GM12878 (cell line): ENCODE results near the gene INTS2. TPM values are rescaled to one million over a fixed set of nuclear protein-coding genes. Genes with fewer than 3 reads are reported as not detected.

Experiments
- ATAC-seq: fragments of 200-7000 bp; cut with Tn5 transposase; 3 replicates; pipeline ENCODE4 v1.9.1; 2020; ENCODE audit warnings: mild to moderate bottlenecking, moderate library complexity
- BruUV-seq: library from RNA; stranded (reverse); fragments of 400-500 nt; replicated peaks from 2 replicates; lab custom pipeline; 2021; lab: Mats Ljungman, UMichigan
- CTCF ChIA-PET: fragments of 300-600 bp; sonication (Branson Sonifier 250); formaldehyde crosslinking; extraction: SDS; loops from one replicate; lab custom pipeline; 2021; ENCODE audit warnings: inconsistent platforms; lab: Yijun Ruan, JAX
- POLR2A ChIA-PET: fragments of 350-600 bp; formaldehyde crosslinking; extraction: SDS; loops from one replicate; lab custom pipeline; 2021; ENCODE audit warnings: inconsistent platforms; lab: Charles Lee
- RAD21 ChIA-PET: fragments of 300-600 bp; sonication (Branson Sonifier 250); formaldehyde crosslinking; loops from one replicate; lab custom pipeline; 2023; ENCODE audit warnings: antibody characterized with exemption; ENCODE audit not compliant: unreplicated experiment; lab: Charles Lee
- SMC1A ChIA-PET: fragments of 300-600 bp; sonication (Branson Sonifier 250); formaldehyde crosslinking; loops from one replicate; lab custom pipeline; 2023; ENCODE audit not compliant: unreplicated experiment, uncharacterized antibody; lab: Charles Lee
- DNase-seq: peaks from one replicate; pipeline ENCODE4 v3.0.0-alpha.2; 2011; ENCODE audit warnings: low read depth, low spot score
- FAIRE-seq: peaks from 3 replicates; lab custom pipeline; 2011; peaks lifted over from hg19 to GRCh38; lab: Jason Lieb, UNC
- H2AFZ ChIP-seq: 2 replicates; pipeline ENCODE4 v1.6.0; 2011; ENCODE audit warnings: low read depth, low read length, control low read depth; ENCODE audit not compliant: control insufficient read depth
- H3K27ac ChIP-seq: 2 replicates; pipeline ENCODE4 v1.5.1; 2011; ENCODE audit warnings: control low read depth; ENCODE audit not compliant: control insufficient read depth, insufficient read depth
- H3K27me3 ChIP-seq, 2 experiments: replicated peaks in 1 of 2; 2 replicates each; pipeline versions ENCODE4 v1.6.0 to v1.6.1; 2011; ENCODE audit warnings: low read length in 1 of 2; ENCODE audit not compliant: control insufficient read depth in 2 of 2, insufficient read depth in 2 of 2
- H3K36me3 ChIP-seq, 2 experiments: 2 replicates each; pipeline ENCODE4 v1.5.1; 2011; ENCODE audit warnings: low read length in 1 of 2; ENCODE audit not compliant: control insufficient read depth in 2 of 2, insufficient read depth in 2 of 2
- H3K4me1 ChIP-seq: 2 replicates; pipeline ENCODE4 v1.6.1; 2011; ENCODE audit warnings: mild to moderate bottlenecking, low read length, moderate library complexity, mixed read lengths; ENCODE audit not compliant: control insufficient read depth, insufficient read depth
- H3K4me2 ChIP-seq: 2 replicates; pipeline ENCODE4 v1.6.0; 2011; ENCODE audit warnings: control low read depth; ENCODE audit not compliant: control insufficient read depth, insufficient read depth
- H3K4me3 ChIP-seq: fragments of 200-600 bp; sonication (generic); 2 replicates; pipeline ENCODE4 v1.5.1; 2016
- H3K79me2 ChIP-seq: 2 replicates; pipeline ENCODE4 v1.6.0; 2011; ENCODE audit warnings: low read length; ENCODE audit not compliant: control insufficient read depth, insufficient read depth
- H3K9ac ChIP-seq: 2 replicates; pipeline ENCODE4 v1.8.0; 2011; ENCODE audit warnings: low read length, control low read depth, mixed read lengths; ENCODE audit not compliant: control insufficient read depth, insufficient read depth
- H3K9me3 ChIP-seq: replicated peaks from 3 replicates; pipeline ENCODE4 v1.5.1; 2011; ENCODE audit warnings: mild to moderate bottlenecking, low read length; ENCODE audit not compliant: control insufficient read depth, insufficient read depth
- H4K20me1 ChIP-seq: 2 replicates; pipeline ENCODE4 v1.6.0; 2011; ENCODE audit not compliant: control insufficient read depth, insufficient read depth
- E2F4 ChIP-seq: IDR thresholded peaks from 2 replicates; pipeline ENCODE4 v1.6.1; 2012; ENCODE audit warnings: low read depth, low read length, improper control_type of control experiment
- NBN ChIP-seq: fragments of 450-650 bp; IDR thresholded peaks from 2 replicates; pipeline ENCODE4 v1.6.1; 2016
- NFXL1 ChIP-seq: fragments of 450-650 bp; IDR thresholded peaks from 2 replicates; pipeline ENCODE4 v1.6.1; 2017; ENCODE audit warnings: antibody characterized with exemption, mild to moderate bottlenecking, borderline replicate concordance
- SMAD5 ChIP-seq: IDR thresholded peaks from 2 replicates; pipeline ENCODE4 v1.6.1; 2016; ENCODE audit warnings: antibody characterized with exemption, low read depth
- whole genome bisulfite sequencing: methylation state at CpG from one replicate; pipeline ENCODE4 v1.1.6; 2016; ENCODE audit warnings: low lambda C conversion rate; ENCODE audit not compliant: insufficient replicate concordance, insufficient coverage; ENCODE audit errors: missing lambda C conversion rate; 5-methylcytosine and 5-hydroxymethylcytosine counted together
- in situ Hi-C: fragments of 300-500 bp; cut with MboI; formaldehyde crosslinking; loops from 9 replicates; pipeline ENCODE4 v1.14.3; 2018; ENCODE audit warnings: mixed read lengths
- intact Hi-C: fragments of 100-400 bp; cut with micrococcal nuclease; formaldehyde crosslinking; loops from one replicate; pipeline ENCODE4 v1.14.2; 2022; ENCODE audit not compliant: unreplicated experiment
- polyA plus RNA-seq, 11 experiments: library from polyadenylated mRNA; depleted of rRNA in 4 of 11; unstranded in 6 of 11; stranded (reverse) in 5 of 11; fragments of >200 nt; fragmentation: Nextera tagmentation in 4 of 11; fragmentation: Illumina TruSeq in 1 of 11; extraction: Ambion mirVana in 4 of 11; extraction: Trizol in 1 of 11; gene quantifications; 1 replicate in 1 of 11; 2 replicates in 10 of 11; pipeline versions ENCODE4 v1.2.1 to v1.2.3, GENCODE V29; 2011 to 2016; ENCODE audit warnings: inconsistent platforms in 2 of 11, missing spikeins in 2 of 11, low read depth in 1 of 11
- total RNA-seq, 4 experiments: library from RNA; depleted of rRNA in 3 of 4; stranded (reverse); fragments of >200 nt in 3 of 4; fragmentation: Illumina TruSeq in 1 of 4; extraction: Trizol in 1 of 4; gene quantifications; 2 replicates each; pipeline versions ENCODE4 v1.2.1 to v1.2.3, GENCODE V29; 2013 to 2021
- TF ChIP-seq, protein P1 (sequence below): fragments of 150-350 bp; IDR thresholded peaks from 2 replicates; pipeline ENCODE4 v1.6.1; 2014; ENCODE audit warnings: mild to moderate bottlenecking, low read depth, low read length

INTS2 gene
- total and polyA plus RNA-seq, 10 of the 15 experiments (the other 5 are each of a cell fraction or from before 2014, with no cell fraction given) = 2.8 to 22.2 (median 11.6) TPM

GRCh38 chr17:61817452-61817851 is 110.3 kb downstream of the INTS2 start:
- FAIRE-seq = no peak
- no peaks in the 10 kb centered on the region for H4K20me1 ChIP-seq
- peaks cover 5% of the 10 kb centered on the region for H3K4me1 ChIP-seq
- WGBS = 97% methylated on average over 3 of the region's 3 CpGs
- H3K36me3 ChIP-seq = peaks cover 0 to 2% of the 10 kb centered on the region in 2 experiments; a peak in 2 of 4 replicates
- H3K27me3 ChIP-seq = no peaks in the 10 kb centered on the region
- no peaks in the 10 kb centered on the region for H3K79me2 ChIP-seq
- ATAC-seq = no peak
- no peak overlapping the region for H2AFZ ChIP-seq
- no peak overlapping the region for H3K4me2 ChIP-seq
- TF ChIP-seq, protein P1, sequence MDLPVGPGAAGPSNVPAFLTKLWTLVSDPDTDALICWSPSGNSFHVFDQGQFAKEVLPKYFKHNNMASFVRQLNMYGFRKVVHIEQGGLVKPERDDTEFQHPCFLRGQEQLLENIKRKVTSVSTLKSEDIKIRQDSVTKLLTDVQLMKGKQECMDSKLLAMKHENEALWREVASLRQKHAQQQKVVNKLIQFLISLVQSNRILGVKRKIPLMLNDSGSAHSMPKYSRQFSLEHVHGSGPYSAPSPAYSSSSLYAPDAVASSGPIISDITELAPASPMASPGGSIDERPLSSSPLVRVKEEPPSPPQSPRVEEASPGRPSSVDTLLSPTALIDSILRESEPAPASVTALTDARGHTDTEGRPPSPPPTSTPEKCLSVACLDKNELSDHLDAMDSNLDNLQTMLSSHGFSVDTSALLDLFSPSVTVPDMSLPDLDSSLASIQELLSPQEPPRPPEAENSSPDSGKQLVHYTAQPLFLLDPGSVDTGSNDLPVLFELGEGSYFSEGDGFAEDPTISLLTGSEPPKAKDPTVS = no peak
- TF ChIP-seq NFXL1 (peak; percentile 65), E2F4 (no peak), NBN (no peak), SMAD5 (no peak)
- ChIA-PET POLR2A (no interaction called here), SMC1A (interaction anchor here (0.6 kb wide), 1 partner anchor 66 kb away, joined by 4 read pairs; no protein-coding TSS in a partner anchor), RAD21 (no interaction called here), CTCF (no interaction called here)
- H3K4me3 ChIP-seq = no peak overlapping the region
- intact Hi-C loops (no loop called here), in situ Hi-C loops (no loop called here)
- no peak for DNase-seq
- H3K27ac ChIP-seq = no peak overlapping the region
- BruUV-seq = no TSS peak
- H3K9me3 ChIP-seq = peaks cover 5% of the 10 kb centered on the region; the same call in 2 of the 3 replicates
- H3K9ac ChIP-seq = no peak overlapping the region
